Cardiac fibroblast (primary cell): ENCODE measurements around the gene PDCL3.

Source experiments
- DNase-seq, 2 donors: peaks; one replicate each; pipeline versions ENCODE4 v3.0.0 to v3.0.0-alpha.2; 2010; ENCODE audit warnings: low read depth in 2 of 2
- H3K4me3 ChIP-seq, 2 donors: replicated peaks in 1 of 2; 1 replicate in 1 of 2; 2 replicates in 1 of 2; pipeline ENCODE4 v1.5.1; 2011; ENCODE audit warnings: low read depth in 2 of 2, low read length in 2 of 2, mild to moderate bottlenecking in 2 of 2, moderate library complexity in 1 of 2
- TF ChIP-seq, protein P1 (sequence below): IDR thresholded peaks from one replicate; pipeline ENCODE4 v1.5.1; 2011; ENCODE audit warnings: low read depth, mild to moderate bottlenecking, low read length, inconsistent platforms

The PDCL3 gene

DNA sequence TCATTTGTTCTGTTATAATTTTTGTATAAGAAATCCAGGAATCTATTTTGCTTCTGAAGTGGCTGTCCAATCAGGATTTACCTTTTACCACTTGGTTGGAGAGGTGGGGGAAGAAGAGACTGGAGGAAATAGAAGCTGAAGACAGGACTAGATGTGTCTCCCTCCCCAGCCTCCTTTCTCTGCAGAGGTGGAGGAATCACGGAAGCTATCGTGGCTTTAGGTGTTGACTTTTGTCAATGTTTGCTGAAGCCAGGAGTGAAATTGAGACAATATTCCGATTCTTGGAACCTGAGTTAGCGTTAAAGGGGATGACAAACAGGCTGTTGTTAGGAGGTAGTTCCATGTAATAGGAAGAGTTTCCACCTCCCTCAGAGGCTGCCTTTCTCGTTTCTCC is 43.5 kb downstream of the PDCL3 start:
- TF ChIP-seq, protein P1, sequence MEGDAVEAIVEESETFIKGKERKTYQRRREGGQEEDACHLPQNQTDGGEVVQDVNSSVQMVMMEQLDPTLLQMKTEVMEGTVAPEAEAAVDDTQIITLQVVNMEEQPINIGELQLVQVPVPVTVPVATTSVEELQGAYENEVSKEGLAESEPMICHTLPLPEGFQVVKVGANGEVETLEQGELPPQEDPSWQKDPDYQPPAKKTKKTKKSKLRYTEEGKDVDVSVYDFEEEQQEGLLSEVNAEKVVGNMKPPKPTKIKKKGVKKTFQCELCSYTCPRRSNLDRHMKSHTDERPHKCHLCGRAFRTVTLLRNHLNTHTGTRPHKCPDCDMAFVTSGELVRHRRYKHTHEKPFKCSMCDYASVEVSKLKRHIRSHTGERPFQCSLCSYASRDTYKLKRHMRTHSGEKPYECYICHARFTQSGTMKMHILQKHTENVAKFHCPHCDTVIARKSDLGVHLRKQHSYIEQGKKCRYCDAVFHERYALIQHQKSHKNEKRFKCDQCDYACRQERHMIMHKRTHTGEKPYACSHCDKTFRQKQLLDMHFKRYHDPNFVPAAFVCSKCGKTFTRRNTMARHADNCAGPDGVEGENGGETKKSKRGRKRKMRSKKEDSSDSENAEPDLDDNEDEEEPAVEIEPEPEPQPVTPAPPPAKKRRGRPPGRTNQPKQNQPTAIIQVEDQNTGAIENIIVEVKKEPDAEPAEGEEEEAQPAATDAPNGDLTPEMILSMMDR: no peak
- H3K4me3 ChIP-seq: no peak overlapping the region
- no peak for DNase-seq

DNA sequence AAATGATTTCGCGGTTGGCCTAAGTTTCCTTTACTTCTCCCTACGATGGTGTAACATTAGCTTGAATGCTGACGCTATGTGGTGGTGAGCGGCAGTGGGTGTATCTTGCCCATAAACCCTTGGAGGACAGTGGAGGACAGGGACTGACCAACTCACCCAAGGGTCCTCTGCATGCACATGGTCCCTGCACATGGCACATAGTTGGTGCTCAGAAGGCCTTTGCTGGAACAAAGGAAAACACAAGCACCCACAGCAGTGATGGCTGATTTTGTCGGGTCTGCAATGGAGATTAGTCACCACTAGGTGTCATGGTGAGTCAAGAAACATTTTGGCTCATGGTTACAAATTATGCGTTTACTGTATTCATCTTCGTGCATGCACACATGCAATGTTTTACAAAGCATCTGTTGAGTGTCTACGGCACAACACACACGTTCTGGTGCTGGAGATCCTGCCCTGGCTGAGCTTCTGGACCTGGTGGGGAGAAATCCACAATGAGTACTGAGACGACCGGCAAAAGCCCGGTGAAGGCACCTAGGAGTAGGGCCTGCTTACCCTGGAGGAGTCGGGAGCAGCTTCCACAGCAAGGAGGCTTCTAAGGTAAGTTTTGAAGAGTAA is 44.0 kb downstream of the PDCL3 start:
- TF ChIP-seq, protein P1: peak; percentile 78
- no peak overlapping the region for H3K4me3 ChIP-seq
- peak; percentile 48 to 68 for DNase-seq

DNA sequence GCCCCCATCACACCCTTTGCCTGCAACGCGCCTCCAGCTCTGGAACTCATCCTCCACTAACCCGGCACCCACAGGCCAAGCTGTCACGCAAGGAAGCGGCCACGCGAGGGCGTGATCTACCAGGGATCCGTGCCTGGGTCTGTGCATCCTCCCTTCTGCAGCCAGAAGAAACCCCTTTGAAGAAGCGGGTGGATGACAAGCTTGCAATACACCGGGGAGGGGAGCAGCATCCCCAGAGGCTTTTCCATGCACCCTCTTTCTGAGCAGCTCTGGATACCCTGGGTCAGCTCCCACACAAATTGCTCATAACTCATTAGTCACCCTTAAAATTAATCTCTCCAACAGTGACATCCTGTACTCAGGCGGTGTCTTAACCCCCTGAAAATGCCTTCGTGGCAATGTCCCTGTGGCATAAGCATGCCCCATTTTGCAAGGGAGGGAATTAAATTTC is 47.6 kb downstream of the PDCL3 start:
- peak; percentile 65 to 72 for DNase-seq
- H3K4me3 ChIP-seq: no peak overlapping the region
- TF ChIP-seq, protein P1: peak; percentile 88

DNA sequence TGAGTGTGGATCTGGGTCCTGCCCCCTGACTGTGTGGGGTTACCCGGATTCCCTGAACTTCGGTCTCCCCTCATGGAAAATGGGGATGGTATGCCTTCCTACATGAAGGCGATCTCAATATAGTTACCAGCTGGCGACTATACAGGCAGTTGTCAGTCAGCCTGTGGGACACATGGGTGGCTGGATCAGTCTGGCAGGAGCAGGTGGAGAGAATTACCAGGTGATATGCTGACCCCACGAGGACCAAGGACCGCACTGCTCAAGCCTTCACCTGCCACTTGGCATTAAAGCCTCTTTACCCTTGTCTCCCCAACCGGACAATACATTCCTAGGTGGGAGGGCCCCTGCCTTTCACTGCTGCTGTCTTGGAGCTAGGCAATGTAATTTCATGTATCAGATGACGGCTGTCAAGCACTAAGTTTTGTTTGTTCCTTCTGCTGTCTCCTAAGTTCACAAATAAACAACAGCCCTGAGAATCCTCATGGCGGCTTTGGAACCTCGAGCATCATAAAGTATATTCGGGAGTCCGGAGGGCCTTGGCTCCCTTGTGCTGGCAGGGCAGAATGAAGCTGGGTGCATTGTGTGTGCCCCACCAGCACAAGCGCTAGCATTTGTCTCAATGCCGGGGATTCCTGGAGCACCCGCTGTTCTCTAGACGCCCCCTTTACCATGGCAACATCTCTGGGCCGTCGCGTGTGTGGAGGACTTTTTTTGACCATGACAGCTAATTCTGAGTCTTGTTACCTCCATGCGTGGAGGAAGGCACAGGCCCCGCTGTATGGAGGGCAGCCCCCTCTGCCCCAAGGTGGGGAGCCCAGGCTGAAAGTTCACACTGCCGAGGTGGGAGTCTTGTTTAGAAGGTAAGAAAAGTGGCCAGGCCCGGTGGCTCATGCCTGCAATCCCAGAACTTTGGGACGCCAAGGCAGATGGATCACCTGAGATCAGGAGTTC is 48.6 kb downstream of the PDCL3 start:
- TF ChIP-seq, protein P1: no peak
- DNase-seq: no peak
- no peak overlapping the region for H3K4me3 ChIP-seq

DNA sequence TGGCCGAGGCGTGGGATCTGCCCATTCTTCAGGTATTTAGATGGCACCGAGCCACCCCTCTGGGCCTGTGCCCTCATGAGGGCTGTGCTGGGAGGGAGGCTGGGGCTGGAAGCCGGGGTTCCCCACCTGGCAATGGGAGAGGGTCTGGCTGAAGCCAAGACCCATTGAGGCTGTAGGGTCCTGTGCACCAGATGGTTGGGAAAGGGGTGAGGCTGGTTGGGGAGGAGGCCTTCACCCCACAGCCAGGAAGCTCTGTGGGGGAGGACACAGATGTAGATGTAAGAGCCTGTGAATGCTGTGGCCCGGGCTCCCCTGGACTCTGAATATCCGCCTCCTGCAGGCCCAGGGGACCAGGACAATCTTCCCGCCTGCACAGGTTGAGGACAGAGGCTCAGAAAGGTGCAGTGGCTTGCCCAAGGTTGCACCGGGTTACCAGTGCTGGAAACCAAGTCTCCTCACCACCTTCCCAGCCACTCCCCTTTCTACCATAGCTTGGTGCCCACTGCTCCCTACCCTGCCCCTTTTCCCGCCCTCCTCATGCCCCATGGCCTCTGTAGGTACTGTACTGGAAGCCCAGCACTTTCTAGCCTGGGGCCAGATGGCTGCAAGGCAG is 49.7 kb downstream of the PDCL3 start:
- DNase-seq: no peak
- TF ChIP-seq, protein P1: no peak
- no peak overlapping the region for H3K4me3 ChIP-seq

DNA sequence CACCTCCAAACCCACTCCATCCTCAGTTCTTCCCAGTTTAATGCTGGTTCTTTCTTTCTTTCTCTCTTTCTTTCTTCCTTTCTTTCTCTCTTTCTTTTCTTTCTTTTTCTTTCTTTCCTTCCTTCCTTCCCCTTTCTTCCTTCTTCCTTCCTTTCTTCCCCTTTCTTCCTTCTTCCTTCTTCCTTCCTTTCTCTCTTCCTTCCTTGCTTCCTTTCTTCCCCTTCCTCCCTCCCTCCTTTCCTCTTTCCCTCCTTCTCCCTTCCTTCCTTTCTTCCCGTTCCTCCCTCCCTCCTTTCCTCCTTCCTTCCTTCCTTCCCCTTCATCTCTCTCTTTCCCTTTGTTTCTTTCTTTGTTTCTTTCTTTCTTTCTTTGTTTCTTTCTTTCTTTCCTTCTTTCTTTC is 50.9 kb downstream of the PDCL3 start:
- DNase-seq: no peak
- no peak overlapping the region for H3K4me3 ChIP-seq
- TF ChIP-seq, protein P1: no peak
